ENCODE results near the gene NANOS3.

GRCh38 chr19:13882836-13883235 is 5.9 kb downstream of the NANOS3 start:
- TF ChIP-seq POLR2A (IDR thresholded peaks at IDR 0.05; ENCODE audit: low read length) = no peak
- no peak for TF ChIP-seq GATA1 (IDR thresholded peaks at IDR 0.05; ENCODE audit: low read depth, low read length)

Measured in erythroblast (primary cell).